ENCODE results near the gene ZNF263.

- TF ChIP-seq POLR2A (IDR thresholded peaks at IDR 0.05) (no peak), CTCF (IDR thresholded peaks at IDR 0.05) (no peak), POLR2AphosphoS5 (IDR thresholded peaks at IDR 0.05) (no peak), EP300 (IDR thresholded peaks at IDR 0.05) (no peak)
Measured at GRCh38 chr16:3304370-3304769, 21.1 kb downstream of the ZNF263 start.

All from gastroesophageal sphincter (tissue), 3 donors.